HG03103 (cell line): ENCODE measurements around the gene LIMS2.

Source experiments
- ATAC-seq: cut with Tn5 transposase; IDR thresholded peaks from one replicate; pipeline ENCODE4 v1.9.1; 2021; ENCODE audit warnings: low read depth; ENCODE audit not compliant: unreplicated experiment

Gene LIMS2

GRCh38 chr2:127701651-127702394 lies 26.5 kb upstream of the LIMS2 start:
- ATAC-seq, result peak; percentile 39

- ATAC-seq, result peak; percentile 57
Measured at GRCh38 chr2:127701193-127701650, 25.9 kb upstream of the LIMS2 start, which contains the start of gene SFT2D3. SFT2D3 (plus strand) TSS chr2:127701497; CDS start chr2:127701529, 32 bp downstream.

- peak; percentile 53 for ATAC-seq
Measured at GRCh38 chr2:127700527-127701192, 25.3 kb upstream of the LIMS2 start.

- no peak for ATAC-seq
Measured at GRCh38 chr2:127698553-127699355, 23.4 kb upstream of the LIMS2 start.

GRCh38 chr2:127697482-127698180 lies 22.3 kb upstream of the LIMS2 start:
- no peak for ATAC-seq

GRCh38 chr2:127695491-127696472 lies 20.5 kb upstream of the LIMS2 start:
- no peak for ATAC-seq

GRCh38 chr2:127694986-127695385 lies 19.7 kb upstream of the LIMS2 start:
- no peak for ATAC-seq

GRCh38 chr2:127690696-127691095 lies 15.4 kb upstream of the LIMS2 start:
- no peak for ATAC-seq

GRCh38 chr2:127688405-127688804 lies 13.1 kb upstream of the LIMS2 start:
- ATAC-seq, result no peak

GRCh38 chr2:127685410-127686080 lies 10.2 kb upstream of the LIMS2 start:
- no peak for ATAC-seq

GRCh38 chr2:127683757-127684156 lies 8.4 kb upstream of the LIMS2 start:
- ATAC-seq, result no peak

GRCh38 chr2:127683056-127683455 lies 7.7 kb upstream of the LIMS2 start:
- no peak for ATAC-seq

- ATAC-seq, result no peak
Measured at GRCh38 chr2:127681976-127682857, 6.9 kb upstream of the LIMS2 start.

- no peak for ATAC-seq
Measured at GRCh38 chr2:127681288-127681804, 6.0 kb upstream of the LIMS2 start.

- ATAC-seq, result no peak
Measured at GRCh38 chr2:127680706-127681287, 5.5 kb upstream of the LIMS2 start.

- ATAC-seq, result no peak
Measured at GRCh38 chr2:127679680-127680361, 4.5 kb upstream of the LIMS2 start.

- no peak for ATAC-seq
Measured at GRCh38 chr2:127678991-127679390, 3.7 kb upstream of the LIMS2 start.
